GM20000 (cell line): ENCODE results near the gene FAM53B.

ENCODE experiments used
- DNase-seq: peaks from one replicate; pipeline ENCODE4 v3.0.0; 2012; ENCODE audit warnings: low spot score
- CTCF ChIP-seq: IDR thresholded peaks from 2 replicates; pipeline ENCODE4 v1.5.1; 2012; ENCODE audit warnings: mild to moderate bottlenecking, control low read depth; ENCODE audit errors: extremely low read depth, missing control alignments

The FAM53B gene

GRCh38 chr10:124697443-124697836 is 46.7 kb downstream of the FAM53B start:
- no peak for DNase-seq
- TF ChIP-seq CTCF = no peak

GRCh38 chr10:124696446-124697392 is 47.5 kb downstream of the FAM53B start:
- no peak for TF ChIP-seq CTCF

GRCh38 chr10:124695259-124695658 is 48.9 kb downstream of the FAM53B start:
- no peak for DNase-seq
- TF ChIP-seq CTCF = no peak

More at GRCh38 chr10:124696446-124697392, 47.5 kb downstream of the FAM53B start:
- peak; percentile 81 for DNase-seq

GRCh38 chr10:124694481-124695220 is 49.5 kb downstream of the FAM53B start:
- no peak for TF ChIP-seq CTCF

GRCh38 chr10:124693801-124694416 is 50.3 kb downstream of the FAM53B start:
- no peak for TF ChIP-seq CTCF
- DNase-seq = no peak

More at GRCh38 chr10:124694481-124695220, 49.5 kb downstream of the FAM53B start:
- DNase-seq = no peak

- no peak for DNase-seq
- no peak for TF ChIP-seq CTCF
Measured at GRCh38 chr10:124693396-124693795, 50.8 kb downstream of the FAM53B start.
